Measurements from ENCODE around the gene STAT2. TPM values are rescaled to one million over a fixed set of nuclear protein-coding genes. Genes with fewer than 3 reads are reported as not detected.
A peak's percentile ranks its signal among the peaks of the same experiment; 100 is the strongest.

Gene STAT2
- total and polyA plus RNA-seq, 2 of the 13 experiments (the other 11 are each of a cell fraction or from before 2014, with no cell fraction given): 43.5 to 84.6 TPM

DNA sequence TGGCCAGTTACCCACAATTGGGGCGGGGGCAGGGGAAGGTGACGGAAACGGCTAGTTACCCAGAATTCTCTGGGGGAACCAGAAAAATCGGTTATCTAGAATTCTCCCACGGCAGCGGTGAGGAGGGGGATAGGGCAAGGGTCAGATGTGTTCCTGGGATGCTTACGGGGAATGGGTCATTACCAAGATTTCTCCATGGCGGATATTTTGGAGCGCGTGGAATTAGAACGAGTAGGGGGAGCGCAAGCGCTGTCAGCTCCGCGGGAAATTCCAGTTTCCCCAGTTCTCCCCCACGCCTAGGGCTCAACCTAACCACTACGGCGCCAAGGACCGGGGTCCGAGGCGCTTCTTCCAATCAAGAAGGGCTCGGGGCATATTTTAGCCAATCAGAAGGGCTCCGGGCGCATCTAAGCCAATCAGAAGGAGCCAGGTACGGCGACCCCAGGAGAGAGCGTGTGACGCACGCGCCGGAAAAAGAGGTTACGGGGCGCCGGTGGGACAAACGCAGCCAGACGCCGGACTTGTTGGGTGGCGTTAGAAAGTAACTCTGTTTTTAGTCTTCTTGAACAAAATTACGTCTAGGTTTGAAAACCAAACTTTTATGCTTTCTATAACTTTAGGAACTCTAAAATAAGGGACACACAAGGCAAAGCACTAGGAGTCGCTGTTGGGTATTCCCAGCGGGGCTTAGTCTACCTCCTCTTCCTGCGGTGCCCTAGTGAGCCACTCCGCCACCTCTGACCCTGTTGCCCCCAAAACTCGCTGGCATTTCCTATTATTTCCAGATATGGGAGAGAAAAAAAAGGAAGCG lies 26.0 kb downstream of the STAT2 start, which contains the start of gene PAN2 (continued):
- TF ChIP-seq, protein P1, sequence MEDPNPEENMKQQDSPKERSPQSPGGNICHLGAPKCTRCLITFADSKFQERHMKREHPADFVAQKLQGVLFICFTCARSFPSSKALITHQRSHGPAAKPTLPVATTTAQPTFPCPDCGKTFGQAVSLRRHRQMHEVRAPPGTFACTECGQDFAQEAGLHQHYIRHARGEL (CRISPR knock-in tag; IDR thresholded peaks at IDR 0.05): no peak
- TF ChIP-seq ZFX (CRISPR knock-in tag; IDR thresholded peaks at IDR 0.05; ENCODE audit: low read depth) (peak; percentile 53; the same call in 1 of the 2 replicates), KDM5B (CRISPR knock-in tag; IDR thresholded peaks at IDR 0.05; ENCODE audit: borderline replicate concordance) (0 out of 2 replicates have a peak, but pooled peaks have one; percentile 37), ARID4A (CRISPR knock-in tag; IDR thresholded peaks at IDR 0.05; ENCODE audit: borderline replicate concordance) (peak; percentile 77; the same call in 1 of the 2 replicates), ZBTB38 (CRISPR knock-in tag; IDR thresholded peaks at IDR 0.05) (no peak), SOX13 (IDR thresholded peaks at IDR 0.05) (0 out of 2 replicates have a peak, but pooled peaks have one; percentile 14), SOX13 (CRISPR knock-in tag; conservative IDR thresholded peaks at IDR 0.05 in 1 of 2, IDR thresholded peaks at IDR 0.05 in 1 of 2) (no peak), KLF16 (CRISPR knock-in tag; IDR thresholded peaks at IDR 0.05) (peak in 1 of 2 experiments; percentile 69; a peak in 1 of 4 replicates), ZMYM2 (CRISPR knock-in tag; IDR thresholded peaks at IDR 0.05) (no peak), NONO (IDR thresholded peaks at IDR 0.05) (no peak), NONO (CRISPR knock-in tag; conservative IDR thresholded peaks at IDR 0.05) (0 out of 2 replicates have a peak, but pooled peaks have one; percentile 35), MATR3 (CRISPR knock-in tag; IDR thresholded peaks at IDR 0.05) (no peak), HMGXB3 (CRISPR knock-in tag; IDR thresholded peaks at IDR 0.05; ENCODE audit: borderline replicate concordance) (no peak), NFIC (IDR thresholded peaks at IDR 0.05; ENCODE audit: low read length) (peak; percentile 63)
- TF ChIP-seq, protein P2, sequence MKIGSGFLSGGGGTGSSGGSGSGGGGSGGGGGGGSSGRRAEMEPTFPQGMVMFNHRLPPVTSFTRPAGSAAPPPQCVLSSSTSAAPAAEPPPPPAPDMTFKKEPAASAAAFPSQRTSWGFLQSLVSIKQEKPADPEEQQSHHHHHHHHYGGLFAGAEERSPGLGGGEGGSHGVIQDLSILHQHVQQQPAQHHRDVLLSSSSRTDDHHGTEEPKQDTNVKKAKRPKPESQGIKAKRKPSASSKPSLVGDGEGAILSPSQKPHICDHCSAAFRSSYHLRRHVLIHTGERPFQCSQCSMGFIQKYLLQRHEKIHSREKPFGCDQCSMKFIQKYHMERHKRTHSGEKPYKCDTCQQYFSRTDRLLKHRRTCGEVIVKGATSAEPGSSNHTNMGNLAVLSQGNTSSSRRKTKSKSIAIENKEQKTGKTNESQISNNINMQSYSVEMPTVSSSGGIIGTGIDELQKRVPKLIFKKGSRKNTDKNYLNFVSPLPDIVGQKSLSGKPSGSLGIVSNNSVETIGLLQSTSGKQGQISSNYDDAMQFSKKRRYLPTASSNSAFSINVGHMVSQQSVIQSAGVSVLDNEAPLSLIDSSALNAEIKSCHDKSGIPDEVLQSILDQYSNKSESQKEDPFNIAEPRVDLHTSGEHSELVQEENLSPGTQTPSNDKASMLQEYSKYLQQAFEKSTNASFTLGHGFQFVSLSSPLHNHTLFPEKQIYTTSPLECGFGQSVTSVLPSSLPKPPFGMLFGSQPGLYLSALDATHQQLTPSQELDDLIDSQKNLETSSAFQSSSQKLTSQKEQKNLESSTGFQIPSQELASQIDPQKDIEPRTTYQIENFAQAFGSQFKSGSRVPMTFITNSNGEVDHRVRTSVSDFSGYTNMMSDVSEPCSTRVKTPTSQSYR (CRISPR knock-in tag; IDR thresholded peaks at IDR 0.05; ENCODE audit: borderline replicate concordance): peak; percentile 38; the same call in 1 of the 2 replicates
